HL-60 (cell line): ENCODE measurements around the gene CDK15.

ENCODE experiments used
- DNase-seq, 2 experiments: peaks; one replicate each; pipeline ENCODE4 v3.0.0-alpha.2; 2010 to 2020; ENCODE audit warnings: low read depth in 1 of 2, low spot score in 1 of 2
- H3K27ac ChIP-seq: fragments of 250-450 bp; sonication (Bioruptor Pico); replicated peaks from 2 replicates; pipeline ENCODE4 v1.5.1; 2020; ENCODE audit warnings: mild to moderate bottlenecking, moderate library complexity
- H3K27me3 ChIP-seq: fragments of 250-450 bp; sonication (Bioruptor Pico); 2 replicates; pipeline ENCODE4 v1.5.1; 2021; ENCODE audit warnings: mild to moderate bottlenecking, moderate library complexity; ENCODE audit not compliant: insufficient read depth, poor library complexity, severe bottlenecking
- H3K4me3 ChIP-seq: replicated peaks from 2 replicates; pipeline ENCODE4 v1.5.1; 2011; ENCODE audit warnings: mild to moderate bottlenecking, control low read depth, low read length; ENCODE audit not compliant: insufficient read depth
- GABPA ChIP-seq: IDR thresholded peaks from 2 replicates; pipeline ENCODE4 v1.6.1; 2012; ENCODE audit warnings: low read depth
- POLR2AphosphoS5 ChIP-seq: IDR thresholded peaks from 2 replicates; pipeline ENCODE4 v1.6.1; 2012; ENCODE audit warnings: low read depth
- SPI1 ChIP-seq: IDR thresholded peaks from 2 replicates; pipeline ENCODE4 v1.6.1; 2012; ENCODE audit warnings: low read depth, mild to moderate bottlenecking, borderline replicate concordance
- TF ChIP-seq, protein P1 (sequence below): IDR thresholded peaks from 2 replicates; pipeline ENCODE4 v1.6.1; 2012; ENCODE audit warnings: low read depth; ENCODE audit not compliant: insufficient replicate concordance
- TF ChIP-seq, protein P2 (sequence below): IDR thresholded peaks from one replicate; pipeline ENCODE4 v1.5.1; 2011; ENCODE audit warnings: low read length, control low read depth, inconsistent platforms; ENCODE audit not compliant: insufficient read depth

Gene CDK15

DNA sequence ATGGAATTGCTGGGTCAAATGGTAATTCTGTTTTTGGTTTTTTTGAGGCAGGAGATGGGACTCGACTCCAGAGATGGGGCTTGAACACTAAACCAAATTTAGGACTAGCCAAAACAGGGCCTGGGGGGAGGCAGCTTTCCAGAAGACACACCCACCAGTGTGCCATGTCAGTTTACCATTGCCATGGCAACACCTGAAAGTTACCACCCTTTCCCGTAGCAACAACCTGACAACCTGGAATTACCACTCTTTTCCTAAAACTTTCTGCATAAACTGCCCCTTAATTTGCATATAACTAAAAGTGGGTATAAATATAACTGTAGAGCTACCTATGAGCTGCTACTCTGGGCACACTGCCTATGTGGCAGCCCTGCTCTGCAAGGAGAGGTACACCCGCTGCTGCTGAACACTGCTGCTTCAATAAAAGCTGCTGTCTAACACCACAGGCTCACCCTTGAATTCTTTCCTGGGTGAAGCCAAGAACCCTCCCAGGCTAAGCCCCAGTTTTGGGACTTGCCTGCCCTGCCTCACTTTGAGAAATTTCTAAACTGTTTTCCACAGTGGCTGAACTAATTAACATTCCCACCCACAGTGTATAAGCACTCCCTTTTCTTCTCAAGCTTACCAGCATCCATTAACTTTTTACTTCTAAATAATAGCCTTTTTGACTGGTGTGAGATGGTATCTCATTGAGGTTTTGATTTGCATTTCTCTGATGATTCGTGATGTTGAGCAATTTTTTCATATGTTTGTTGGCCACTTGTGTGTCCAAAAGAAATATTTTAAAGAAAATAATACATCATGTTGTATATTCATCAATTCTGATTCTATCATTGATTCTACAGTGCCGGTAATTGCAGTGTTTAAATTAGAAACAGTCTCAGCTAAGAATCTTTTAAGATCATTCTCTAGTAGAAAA, 10.6 kb downstream of the CDK15 start:
- DNase-seq = no peak

DNA sequence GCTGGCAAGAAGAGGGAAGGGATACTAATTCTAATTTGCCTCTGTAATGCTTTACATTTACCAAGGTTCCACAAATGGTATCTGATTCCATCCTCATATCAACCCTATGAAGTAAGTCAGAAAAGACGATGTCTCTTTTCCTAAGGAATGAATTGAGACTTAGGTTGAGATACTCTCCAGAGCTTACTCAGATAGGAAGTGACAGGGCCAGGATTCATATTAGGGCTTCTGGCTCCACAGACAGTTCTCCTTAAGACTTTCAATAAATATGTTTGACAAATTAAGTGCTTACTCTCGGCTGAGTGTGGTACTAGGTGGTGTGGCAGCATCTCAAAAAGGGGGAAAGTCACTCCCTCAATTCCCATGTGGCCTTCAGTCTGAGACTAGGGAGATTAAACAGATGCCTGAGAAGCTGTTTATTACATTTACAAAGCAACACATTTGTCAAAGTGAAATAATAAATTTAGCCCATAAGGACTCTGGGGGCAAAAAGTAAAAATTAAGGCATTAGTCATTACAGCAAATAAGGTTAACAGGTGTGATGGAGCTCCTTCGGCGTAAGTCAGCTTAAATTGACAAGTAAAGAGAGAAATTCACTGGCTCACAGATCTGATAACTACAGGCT, 14.2 kb downstream of the CDK15 start:
- DNase-seq = no peak
- Histone ChIP-seq H3K27ac (no peak overlapping the region), H3K27me3 (no peaks in the 10 kb centered on the region), H3K4me3 (no peak overlapping the region)
- TF ChIP-seq, protein P1, sequence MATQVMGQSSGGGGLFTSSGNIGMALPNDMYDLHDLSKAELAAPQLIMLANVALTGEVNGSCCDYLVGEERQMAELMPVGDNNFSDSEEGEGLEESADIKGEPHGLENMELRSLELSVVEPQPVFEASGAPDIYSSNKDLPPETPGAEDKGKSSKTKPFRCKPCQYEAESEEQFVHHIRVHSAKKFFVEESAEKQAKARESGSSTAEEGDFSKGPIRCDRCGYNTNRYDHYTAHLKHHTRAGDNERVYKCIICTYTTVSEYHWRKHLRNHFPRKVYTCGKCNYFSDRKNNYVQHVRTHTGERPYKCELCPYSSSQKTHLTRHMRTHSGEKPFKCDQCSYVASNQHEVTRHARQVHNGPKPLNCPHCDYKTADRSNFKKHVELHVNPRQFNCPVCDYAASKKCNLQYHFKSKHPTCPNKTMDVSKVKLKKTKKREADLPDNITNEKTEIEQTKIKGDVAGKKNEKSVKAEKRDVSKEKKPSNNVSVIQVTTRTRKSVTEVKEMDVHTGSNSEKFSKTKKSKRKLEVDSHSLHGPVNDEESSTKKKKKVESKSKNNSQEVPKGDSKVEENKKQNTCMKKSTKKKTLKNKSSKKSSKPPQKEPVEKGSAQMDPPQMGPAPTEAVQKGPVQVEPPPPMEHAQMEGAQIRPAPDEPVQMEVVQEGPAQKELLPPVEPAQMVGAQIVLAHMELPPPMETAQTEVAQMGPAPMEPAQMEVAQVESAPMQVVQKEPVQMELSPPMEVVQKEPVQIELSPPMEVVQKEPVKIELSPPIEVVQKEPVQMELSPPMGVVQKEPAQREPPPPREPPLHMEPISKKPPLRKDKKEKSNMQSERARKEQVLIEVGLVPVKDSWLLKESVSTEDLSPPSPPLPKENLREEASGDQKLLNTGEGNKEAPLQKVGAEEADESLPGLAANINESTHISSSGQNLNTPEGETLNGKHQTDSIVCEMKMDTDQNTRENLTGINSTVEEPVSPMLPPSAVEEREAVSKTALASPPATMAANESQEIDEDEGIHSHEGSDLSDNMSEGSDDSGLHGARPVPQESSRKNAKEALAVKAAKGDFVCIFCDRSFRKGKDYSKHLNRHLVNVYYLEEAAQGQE = no peak
- TF ChIP-seq SPI1 = no peak
- TF ChIP-seq, protein P2, sequence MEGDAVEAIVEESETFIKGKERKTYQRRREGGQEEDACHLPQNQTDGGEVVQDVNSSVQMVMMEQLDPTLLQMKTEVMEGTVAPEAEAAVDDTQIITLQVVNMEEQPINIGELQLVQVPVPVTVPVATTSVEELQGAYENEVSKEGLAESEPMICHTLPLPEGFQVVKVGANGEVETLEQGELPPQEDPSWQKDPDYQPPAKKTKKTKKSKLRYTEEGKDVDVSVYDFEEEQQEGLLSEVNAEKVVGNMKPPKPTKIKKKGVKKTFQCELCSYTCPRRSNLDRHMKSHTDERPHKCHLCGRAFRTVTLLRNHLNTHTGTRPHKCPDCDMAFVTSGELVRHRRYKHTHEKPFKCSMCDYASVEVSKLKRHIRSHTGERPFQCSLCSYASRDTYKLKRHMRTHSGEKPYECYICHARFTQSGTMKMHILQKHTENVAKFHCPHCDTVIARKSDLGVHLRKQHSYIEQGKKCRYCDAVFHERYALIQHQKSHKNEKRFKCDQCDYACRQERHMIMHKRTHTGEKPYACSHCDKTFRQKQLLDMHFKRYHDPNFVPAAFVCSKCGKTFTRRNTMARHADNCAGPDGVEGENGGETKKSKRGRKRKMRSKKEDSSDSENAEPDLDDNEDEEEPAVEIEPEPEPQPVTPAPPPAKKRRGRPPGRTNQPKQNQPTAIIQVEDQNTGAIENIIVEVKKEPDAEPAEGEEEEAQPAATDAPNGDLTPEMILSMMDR = no peak
- TF ChIP-seq GABPA = no peak
- no peak for TF ChIP-seq POLR2AphosphoS5

More for the DNA sequence above, 10.6 kb downstream of the CDK15 start:
- H3K4me3 ChIP-seq = no peak overlapping the region
- no peaks in the 10 kb centered on the region for H3K27me3 ChIP-seq
- H3K27ac ChIP-seq = no peak overlapping the region
- TF ChIP-seq, protein P2 = no peak
- TF ChIP-seq SPI1 (no peak), GABPA (no peak), POLR2AphosphoS5 (no peak)
- TF ChIP-seq, protein P1 = no peak

DNA sequence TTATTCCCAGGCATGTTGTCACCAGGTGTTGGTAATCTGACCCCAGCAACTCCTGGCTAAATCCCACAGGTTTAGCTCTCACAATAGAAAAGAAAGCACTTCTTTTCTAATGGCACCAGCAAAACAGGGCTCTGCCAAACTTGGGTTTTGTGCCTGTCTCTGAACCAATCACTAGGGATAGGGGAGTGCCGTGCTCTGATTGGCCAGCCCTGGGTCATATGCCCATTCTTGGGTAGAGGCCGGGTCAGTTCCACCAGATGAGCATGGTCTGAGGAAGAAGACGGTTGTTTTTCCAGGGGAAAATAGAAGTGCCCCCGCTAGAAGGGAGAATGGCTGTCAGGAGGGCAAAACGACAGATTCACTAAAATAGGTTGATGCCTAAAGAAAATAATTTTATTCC, 14.7 kb downstream of the CDK15 start:
- DNase-seq = no peak
- Histone ChIP-seq H3K27ac (no peak overlapping the region), H3K27me3 (no peaks in the 10 kb centered on the region), H3K4me3 (no peak overlapping the region)
- TF ChIP-seq, protein P1 = no peak
- TF ChIP-seq, protein P2 = no peak
- TF ChIP-seq SPI1 = no peak
- TF ChIP-seq POLR2AphosphoS5 = no peak
- TF ChIP-seq GABPA = no peak
